Embryonic facial prominence (tissue), 1 donor: ENCODE data around the gene SLC35F3.
"Not testable (repeated sequence)": the region's sequence is repeated elsewhere in the genome, so short reads cannot be mapped to it uniquely, and the experiment has no call there.

Experiments
- DNase-seq: peaks from one replicate; pipeline ENCODE4 v3.0.0-alpha.2; 2016; ENCODE audit errors: extremely low spot score

Gene SLC35F3

DNA sequence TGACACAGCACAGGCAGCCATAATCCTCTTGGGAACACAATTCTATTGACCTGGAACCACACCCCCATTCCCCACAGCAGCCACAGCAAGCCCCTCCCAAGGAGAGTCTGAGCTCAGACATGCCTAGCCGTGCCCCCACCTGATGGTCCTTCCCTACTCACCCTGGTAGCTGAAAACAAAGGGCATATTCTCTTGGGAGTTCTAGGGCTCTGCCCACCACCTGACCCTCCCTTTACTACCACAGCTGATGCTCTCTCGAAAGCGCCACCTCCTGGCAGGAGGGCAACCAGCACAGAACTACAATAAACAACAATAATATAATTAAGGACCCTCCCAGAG is 283.9 kb downstream of the SLC35F3 start:
- no peak for DNase-seq

DNA sequence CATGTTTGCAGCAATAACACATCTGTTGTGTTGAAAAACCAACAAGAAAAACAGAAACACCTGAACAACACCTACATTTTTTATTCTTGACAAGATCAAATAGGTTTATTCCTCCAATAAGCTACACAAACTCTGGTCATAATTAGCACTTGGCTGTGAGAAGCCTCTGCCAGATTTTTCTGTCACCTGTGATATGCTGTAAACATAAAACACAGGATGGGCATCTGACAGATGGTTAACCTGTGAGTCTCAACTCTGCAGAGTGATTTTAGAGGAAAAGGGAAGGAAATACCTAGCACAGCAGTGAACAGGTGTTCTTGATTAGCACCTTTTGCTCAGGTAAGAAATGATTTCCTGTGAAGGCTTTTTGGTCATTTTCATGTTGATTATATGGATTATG is 293.4 kb downstream of the SLC35F3 start:
- no peak for DNase-seq

DNA sequence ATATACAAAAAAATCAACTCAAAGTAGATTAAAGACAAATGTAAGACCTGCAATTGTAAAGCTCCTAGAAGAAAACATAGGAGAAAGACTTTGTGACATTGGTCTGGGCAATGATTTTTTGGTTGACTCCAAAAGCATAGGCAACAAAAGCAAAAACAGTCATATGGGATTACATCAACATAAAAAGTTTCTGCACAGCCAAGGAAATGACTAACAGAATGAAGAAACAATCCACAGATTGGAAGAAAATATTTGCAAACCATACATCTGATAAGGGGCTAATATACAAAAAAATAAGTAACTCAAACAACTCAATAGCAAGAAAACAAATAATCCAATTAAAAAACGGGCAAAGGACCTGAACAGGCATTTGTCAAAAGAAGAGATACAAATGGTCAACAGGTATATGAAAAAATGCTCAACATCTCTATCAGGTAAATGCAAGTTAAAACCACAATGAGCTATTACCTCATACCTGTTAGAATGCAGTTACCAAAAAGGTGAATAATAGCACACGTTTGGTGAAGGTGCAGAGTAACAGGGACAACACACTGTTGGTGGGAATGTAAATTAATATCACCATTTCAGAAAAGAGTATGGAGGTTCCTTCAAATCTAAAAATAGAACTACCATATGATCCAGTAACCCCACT is 295.1 kb downstream of the SLC35F3 start:
- no peak for DNase-seq

DNA sequence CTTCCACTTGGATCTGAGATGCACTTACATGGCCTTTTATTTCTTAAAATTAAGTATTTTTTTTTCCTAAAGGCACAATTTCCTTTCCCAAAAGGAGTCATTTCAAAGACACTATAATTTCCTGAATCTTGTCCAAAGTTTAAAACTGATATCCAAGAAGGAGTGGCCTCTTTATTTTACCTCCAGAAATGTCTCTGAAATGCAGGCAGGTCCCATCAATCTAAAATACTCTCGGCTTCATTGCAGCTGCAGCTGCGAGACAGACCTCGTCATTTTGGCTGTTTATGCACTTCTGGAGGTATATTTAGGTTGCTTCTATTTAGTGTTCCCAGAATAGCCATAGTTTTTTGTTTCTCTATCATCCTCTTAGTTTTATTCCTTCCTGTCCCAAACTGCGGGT is 296.1 kb downstream of the SLC35F3 start:
- DNase-seq = no peak

DNA sequence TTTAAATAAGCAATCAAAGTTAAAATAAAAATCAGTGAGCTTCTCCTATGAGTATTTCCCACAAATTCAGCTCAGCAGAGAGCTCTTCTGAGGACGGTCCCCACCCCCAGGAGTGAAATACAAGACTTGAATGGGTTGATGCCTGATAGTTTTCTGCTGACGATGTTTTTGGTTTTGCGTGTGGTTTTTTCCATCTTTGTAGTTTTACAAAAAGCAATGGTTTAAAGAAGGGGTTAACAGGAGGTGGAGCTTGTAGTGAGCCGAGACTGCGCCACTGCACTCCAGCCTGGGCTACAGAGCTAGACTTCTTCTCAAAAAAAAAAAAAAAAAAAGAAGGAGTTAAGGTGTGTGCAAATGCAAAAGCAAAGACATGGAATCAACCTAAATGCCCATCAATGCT is 297.1 kb downstream of the SLC35F3 start:
- DNase-seq = no peak

DNA sequence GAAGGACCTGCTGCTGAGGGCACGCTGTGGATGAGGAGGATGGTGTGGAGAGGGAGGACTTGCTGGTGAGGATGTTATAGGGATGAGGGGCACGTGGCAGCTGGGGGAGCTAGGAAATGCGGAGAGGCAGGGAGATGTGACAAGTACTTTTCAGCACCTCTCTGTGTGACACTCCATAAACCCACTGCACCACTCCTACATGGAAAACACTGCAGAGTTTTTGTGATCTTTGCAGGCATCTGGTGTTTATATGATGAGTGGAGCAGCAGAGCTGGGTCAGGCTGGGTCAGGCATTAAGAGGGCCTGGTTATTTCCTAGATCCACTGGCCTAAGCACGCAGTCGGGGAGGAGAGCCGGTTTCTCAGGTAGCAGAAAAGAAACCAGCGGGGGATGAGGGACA is 301.5 kb downstream of the SLC35F3 start:
- no peak for DNase-seq

DNA sequence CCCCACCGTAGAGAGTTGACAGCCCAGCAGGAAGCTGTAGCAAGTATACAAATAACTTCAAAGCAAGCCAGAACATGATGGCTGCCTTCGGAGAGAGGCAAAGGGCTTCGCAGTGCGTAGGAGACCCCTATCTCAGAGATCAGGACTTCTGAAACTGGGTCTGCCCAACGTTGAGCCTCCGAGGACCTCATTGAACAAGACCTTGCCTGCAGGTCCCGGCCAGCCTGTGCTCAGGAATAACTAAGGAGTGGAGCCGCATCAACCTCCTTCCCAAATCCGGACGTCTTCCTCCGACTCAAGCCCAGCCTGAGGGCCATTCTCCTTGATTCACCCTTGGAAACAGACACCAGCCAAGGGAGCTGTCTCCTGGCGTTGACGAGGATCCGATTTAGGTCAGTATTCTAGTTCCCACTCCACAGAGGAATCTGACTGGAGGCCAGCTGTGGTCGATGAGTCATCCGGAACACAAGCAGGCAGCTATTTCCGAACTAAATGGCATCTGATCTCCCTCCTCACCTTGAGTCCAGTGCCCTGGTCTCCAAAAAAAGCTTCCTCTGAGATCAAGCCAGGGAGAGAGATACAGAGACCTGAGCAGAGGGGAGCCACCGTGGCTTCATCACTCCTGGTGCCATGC is 302.3 kb downstream of the SLC35F3 start:
- no peak for DNase-seq

DNA sequence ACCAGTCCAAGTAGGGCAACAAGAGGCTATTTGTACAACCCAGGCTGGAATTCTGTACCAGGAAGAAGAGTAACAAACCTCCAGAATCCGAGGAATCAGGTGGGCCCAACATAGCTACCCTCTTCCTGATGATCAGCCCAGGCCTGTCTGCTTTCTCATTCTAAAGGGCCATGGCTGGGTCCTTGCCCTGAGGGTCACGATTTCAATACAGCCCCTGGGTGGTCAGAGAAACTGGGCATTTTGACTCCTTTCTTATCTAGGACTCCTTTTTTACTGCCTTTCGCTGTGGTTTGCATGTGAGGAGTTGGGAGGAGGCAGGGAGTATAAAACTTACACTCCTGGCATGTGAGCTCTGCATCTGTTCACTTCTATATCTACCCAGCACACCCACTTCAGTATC is 303.9 kb downstream of the SLC35F3 start:
- no peak for DNase-seq

DNA sequence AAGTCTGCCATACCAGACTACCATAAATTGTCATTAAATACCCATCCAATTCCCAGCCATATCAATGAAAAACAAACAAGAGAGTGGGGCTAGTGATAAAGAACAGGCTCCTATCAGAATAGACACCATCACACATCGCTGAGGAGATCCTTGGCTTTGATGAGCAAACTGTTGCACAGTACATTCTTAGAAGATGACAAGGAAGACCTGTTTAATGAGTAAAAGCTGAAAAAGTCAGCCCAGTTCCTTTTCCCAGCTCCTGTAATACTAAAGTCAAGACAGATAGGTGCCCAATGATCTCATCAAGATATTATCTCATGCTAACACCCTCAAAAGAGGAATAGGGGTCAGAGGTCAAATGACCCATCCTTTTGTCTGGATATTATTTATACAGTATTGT is 304.3 kb downstream of the SLC35F3 start:
- DNase-seq = no peak

DNA sequence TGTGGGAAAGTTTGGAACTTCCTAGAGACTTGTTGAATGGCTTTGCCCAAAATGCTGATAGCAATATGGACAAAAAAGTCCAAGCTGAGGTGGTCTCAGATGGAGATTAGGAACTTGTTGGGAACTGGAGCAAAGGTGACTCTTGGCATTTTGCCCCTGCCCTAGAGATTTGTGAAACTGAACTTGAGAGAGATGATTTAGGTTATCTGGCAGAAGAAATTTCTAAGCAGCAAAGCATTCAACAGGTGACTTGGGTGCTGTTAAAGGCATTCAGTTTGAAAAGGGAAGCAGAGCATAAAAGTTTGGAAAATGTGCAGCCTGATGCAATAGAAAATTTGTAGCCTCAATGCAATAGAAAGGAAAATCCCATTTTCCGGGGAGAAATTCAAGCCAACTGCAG is 306.0 kb downstream of the SLC35F3 start:
- not testable (repeated sequence) for DNase-seq

DNA sequence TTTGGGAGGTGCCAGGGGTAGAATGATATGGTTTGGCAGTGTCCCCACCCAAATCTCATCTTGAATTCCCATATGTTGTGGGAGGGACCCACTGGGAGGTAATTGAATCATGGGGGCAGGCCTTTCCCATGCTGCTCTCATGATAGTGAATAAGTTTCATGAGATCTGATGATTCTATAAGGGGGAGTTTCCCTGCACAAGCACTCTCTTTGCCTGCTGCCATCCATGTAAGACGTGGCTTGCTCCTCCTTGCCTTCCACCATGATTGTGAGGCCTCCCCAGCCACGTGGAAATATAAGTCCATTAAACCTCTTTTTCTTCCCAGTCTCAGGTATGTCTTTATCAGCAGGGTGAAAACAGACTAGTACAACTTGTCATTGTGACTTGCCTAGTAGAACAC is 307.4 kb downstream of the SLC35F3 start:
- DNase-seq = not testable (repeated sequence)

DNA sequence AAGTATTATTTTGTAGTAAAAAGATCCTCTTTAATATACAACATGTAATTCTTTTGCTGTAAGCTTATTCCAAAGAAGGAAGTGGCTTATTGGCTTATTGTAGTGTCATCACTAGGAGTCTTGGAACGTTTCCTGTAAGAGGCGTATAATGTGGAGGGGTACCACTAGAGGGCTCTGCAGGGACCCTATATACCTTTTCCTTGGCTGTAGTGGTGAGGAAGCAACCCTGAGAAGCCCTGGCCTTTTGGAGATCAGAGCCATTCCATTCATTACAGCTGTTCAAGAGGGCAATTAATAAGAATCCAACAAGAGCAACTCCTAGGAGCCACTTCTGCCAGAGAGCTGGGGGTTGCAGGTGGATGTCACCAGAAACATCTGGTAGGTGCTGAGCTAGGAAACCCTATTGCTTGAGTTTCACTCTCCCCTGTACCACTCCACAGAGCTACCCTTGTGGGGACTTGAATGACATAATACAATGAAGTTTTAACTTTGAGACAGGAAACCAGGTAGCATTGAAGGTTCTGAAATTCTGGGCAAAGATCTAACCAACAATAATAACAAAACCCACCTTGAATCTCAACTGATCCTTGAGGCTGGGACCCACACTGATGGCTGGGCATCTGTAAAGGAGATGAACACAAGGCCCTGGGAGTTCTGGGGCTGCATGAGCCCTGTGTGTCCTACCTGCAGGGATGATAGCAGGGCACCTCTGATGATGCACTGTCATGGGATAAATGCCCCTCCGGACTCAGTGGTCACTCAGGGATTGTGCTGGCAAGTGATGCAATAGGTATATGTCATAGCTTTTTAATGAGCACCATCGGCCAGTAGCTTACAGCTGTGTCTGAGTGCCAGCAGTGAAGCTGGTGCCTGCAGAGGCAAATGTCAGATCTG is 308.5 kb downstream of the SLC35F3 start:
- DNase-seq = no peak

DNA sequence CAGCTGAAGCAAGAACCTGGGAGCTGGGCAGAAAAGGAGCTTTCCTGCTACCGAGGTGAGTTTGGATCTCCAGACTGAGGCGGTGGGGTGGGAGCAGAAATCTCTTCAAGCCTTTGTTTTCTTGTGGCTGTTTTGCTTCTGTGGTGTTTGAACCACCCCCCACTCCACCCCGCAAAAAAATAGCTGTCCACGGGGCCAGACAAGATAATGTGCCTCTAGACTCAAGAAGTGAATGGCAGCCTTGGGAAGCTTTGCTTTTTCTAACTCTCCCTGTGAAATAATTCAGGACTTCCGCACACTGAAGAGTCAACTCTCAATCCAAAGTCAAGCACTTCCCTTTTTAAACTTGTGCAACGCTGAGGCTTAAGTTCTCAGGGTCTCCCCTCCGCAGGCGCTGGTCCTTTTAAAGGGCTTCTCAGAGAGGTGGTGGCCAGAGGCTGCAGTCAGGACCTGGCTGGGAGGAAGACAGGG is 309.2 kb downstream of the SLC35F3 start:
- no peak for DNase-seq

DNA sequence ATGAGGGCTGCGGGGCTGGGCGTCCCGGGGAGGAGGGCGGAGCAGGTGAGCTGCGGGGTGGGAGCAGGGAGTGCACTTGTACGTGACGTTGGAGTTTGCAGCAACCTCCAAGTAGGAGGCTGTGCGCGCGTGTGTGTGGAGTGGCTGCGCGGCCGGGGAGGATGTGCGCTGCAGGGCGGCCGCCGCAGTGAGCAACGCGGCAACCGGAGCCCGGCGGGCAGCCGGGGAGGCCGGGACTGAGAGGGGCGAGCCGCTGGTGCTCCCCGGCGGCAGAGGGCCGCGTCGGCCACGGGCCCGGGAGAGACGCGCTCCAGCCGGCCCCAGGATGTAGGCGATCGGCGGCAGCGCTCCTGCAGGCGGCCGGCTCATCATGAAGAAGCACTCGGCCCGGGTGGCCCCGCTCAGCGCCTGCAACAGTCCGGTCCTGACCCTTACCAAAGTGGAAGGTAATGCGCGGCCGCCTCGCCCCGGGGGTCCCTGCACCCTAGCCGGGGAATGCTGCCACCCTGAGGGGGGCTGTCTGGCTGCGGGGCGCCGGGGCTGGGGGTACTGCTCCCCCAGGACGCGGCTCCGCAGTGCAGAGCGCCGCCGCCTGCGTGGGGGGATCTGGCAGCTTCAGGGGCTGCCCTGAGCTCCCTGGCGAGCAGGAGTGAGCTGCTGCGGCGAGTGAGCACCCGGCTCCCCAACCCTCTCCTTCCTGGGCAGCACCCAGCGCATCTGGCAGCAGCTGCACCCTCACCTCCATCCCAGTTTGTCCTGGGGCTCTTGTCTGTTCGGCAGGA is 309.8 kb downstream of the SLC35F3 start:
- no peak for DNase-seq

DNA sequence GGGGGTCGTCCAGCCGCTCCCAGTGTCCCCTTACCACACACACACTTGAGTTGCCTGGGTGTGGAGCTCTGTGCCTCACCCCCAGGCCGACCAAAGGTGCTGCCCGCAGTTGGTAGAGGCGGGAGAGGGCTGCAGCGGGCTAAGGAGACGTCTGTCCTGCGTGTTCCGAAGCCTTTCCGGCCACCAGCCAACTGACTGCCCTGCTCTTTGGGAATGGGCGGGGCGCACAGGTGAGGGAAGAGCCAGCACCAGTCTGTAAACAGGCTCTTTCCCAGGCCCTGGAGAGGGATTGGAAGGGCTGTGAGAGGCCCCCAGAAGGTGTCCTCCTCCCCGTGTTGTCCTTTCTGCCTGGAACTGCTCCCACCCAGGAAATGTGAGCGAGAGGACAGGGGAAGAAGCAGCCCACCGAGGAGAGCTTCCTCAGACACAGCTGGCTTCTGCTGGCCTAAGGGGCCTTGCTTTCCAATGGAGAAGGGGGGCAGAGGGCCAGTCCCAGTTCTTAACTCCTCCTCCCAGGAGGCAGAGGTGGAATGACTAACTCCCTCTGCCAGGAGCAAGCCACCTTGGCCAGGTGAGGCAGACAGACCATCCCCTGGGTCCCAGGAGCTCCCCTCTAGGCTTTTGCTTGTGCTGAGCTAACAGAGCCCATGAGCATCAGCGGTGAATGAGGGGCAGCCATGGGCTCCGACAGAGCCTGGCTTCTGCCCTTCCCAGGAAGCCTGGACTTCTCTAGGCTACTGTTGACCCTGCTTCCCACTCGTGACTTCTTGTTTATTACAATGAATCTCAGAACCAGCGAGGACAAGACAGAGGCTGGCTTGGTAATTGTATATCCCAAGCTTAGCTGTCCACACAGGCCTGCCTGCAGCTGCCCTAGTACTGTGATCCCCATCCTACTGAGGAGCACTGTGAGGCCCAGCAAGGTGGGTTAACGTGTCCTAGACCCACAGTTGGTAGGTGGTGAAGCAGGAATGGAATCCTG is 310.7 kb downstream of the SLC35F3 start:
- no peak for DNase-seq

DNA sequence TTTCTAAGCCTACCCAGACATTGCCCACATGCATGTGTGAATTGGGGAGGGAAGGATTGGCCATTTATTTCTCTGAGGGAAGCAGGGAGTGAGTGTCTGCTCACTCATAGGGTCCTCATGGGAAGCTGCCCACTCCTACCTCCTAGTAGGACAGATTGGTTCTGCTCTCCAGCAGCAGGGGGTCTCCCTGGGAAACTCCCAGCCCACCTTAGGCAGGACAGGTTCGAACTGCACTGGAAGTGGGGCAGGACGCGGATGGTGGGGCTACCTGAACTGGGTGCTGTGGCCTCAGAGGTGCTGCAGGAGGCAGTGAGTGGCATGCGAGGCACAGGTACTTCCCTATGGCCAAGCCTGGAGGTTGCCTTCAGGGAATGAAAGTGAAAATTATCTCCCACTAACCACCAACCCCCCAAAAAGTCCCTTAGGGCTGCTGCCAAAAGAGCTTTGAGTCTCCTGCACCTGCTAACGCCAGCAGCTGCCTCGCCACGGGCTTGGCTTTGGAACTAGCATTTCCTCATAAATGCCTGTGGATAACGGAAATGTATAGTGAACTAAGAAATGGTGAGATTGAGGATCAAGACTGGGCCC is 311.7 kb downstream of the SLC35F3 start:
- no peak for DNase-seq

DNA sequence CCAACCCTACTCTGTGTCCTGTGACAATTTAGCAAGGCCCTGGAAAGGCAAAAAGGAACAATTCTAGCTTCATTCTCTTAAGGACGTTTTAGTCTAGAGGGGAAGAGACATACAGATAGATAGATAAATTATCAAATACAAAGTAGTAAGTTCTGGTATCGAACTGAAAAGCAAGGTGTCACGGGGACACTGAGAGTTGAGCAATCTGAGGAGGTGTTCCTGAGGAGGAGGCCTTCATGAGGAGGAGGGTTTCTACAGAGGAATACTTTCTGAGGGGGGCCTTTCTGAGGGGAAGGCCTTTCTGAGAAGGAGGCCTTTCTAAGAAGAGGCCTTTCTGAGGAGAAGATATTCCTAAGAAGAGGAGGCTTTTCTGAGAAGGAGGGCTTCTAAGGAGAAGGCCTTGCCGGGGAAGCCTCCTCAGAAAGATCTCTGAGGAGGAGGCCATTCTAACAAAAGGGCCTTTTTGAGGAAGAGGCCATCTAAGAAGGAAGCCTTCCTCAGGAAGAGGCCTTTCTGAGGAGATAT is 312.9 kb downstream of the SLC35F3 start:
- DNase-seq = no peak

DNA sequence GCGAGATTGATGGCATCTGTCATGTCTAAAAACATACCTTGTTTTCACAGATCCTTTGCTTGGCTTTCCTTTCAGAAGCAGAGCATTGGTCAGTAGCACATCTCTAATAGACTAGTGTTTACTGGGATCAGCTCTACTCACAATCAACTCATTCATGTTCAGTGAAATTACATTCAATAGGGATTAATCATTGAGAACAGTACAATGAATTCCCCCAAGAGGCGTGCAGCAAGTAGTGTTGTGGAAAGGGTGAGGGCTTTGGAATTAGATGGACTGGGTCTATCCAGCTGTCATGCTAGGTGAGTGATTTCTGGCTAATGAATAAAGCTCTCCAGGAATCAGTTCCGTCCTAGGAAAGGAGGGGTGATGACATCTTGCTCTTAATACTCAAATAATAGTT is 313.6 kb downstream of the SLC35F3 start:
- DNase-seq = no peak

DNA sequence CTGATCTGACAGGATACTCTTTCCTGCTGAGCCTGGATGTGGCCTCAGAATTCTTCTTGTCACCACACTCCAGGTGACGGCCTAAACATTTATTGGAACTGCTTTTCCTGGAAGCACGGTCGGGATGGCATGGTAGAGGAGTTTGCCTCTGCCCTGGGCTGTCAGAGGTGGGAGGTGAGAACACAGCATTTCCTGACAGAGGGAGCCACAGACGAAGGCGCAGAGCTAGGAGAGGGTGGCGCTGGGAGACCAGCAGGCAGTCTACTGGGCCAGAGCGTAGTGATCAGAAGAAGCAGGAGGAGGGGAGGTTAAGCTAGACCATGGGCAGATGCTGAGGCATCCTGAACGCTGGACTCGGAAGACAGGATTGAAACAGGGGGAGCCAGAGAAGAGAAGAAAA is 315.2 kb downstream of the SLC35F3 start:
- no peak for DNase-seq

DNA sequence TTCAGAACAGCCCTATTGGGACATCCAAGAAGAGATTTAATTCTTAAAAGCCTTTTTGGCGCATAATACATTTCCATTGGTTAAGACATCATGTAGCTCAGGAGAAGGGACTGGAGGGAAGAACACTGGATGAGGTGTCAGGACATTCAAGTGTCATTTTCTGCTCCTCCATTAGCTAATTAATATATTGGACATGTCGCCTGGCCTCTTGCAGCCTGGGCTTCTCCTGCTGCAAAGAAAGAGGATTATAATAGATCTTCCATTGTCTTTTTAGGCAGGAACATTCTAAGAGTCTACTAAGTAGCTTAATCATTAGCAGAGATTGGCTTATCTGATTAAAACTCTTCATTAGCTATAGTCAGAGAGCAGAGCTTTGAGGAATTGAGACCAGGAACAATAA is 317.1 kb downstream of the SLC35F3 start:
- no peak for DNase-seq
